ENCODE data around the gene UQCR10. TPM values are rescaled to one million over a fixed set of nuclear protein-coding genes. Genes with fewer than 3 reads are reported as not detected.

The UQCR10 gene
- total and polyA plus RNA-seq, 8 donors, result 23.9 to 103 (median 32.6) TPM

DNA sequence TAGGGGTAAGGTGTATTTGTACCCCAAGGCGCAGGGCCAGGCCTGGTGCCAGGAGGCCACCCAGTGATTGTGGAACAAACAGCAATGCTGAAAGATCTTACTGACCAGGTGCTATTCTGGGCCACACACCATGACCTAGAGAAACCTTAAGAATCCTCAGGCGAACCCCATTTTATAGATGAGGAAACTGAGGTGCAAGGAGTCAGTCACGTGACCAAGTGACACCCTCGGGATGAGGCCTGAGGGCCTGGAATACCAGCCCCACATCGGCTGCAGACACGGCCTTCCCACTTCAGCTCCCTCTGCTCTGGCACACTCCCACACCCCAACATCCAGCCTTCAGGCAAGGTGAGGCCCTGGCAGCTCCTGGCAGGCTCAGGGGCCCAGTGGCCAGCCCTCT is 34.3 kb upstream of the UQCR10 start:
- Histone ChIP-seq H3K27ac (no peak overlapping the region), H3K4me1 (no peaks in the 10 kb centered on the region), H3K27me3 (no peaks in the 10 kb centered on the region), H3K4me3 (no peak overlapping the region), H3K36me3 (peaks cover 0 to 5% (median 0%) of the 10 kb centered on the region in 3 donors), H3K9me3 (no peaks in the 10 kb centered on the region)
- ATAC-seq (no peak), FAIRE-seq (no peak), DNase-seq (no peak)
- intact Hi-C loops (cut with DNase I), result no loop called here
- WGBS, 2 donors, result 88 to 96% methylated on average over 5 to 6 of the region's 6 CpGs
- TF ChIP-seq, protein P1, sequence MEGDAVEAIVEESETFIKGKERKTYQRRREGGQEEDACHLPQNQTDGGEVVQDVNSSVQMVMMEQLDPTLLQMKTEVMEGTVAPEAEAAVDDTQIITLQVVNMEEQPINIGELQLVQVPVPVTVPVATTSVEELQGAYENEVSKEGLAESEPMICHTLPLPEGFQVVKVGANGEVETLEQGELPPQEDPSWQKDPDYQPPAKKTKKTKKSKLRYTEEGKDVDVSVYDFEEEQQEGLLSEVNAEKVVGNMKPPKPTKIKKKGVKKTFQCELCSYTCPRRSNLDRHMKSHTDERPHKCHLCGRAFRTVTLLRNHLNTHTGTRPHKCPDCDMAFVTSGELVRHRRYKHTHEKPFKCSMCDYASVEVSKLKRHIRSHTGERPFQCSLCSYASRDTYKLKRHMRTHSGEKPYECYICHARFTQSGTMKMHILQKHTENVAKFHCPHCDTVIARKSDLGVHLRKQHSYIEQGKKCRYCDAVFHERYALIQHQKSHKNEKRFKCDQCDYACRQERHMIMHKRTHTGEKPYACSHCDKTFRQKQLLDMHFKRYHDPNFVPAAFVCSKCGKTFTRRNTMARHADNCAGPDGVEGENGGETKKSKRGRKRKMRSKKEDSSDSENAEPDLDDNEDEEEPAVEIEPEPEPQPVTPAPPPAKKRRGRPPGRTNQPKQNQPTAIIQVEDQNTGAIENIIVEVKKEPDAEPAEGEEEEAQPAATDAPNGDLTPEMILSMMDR (IDR thresholded peaks at IDR 0.05), result no peak

DNA sequence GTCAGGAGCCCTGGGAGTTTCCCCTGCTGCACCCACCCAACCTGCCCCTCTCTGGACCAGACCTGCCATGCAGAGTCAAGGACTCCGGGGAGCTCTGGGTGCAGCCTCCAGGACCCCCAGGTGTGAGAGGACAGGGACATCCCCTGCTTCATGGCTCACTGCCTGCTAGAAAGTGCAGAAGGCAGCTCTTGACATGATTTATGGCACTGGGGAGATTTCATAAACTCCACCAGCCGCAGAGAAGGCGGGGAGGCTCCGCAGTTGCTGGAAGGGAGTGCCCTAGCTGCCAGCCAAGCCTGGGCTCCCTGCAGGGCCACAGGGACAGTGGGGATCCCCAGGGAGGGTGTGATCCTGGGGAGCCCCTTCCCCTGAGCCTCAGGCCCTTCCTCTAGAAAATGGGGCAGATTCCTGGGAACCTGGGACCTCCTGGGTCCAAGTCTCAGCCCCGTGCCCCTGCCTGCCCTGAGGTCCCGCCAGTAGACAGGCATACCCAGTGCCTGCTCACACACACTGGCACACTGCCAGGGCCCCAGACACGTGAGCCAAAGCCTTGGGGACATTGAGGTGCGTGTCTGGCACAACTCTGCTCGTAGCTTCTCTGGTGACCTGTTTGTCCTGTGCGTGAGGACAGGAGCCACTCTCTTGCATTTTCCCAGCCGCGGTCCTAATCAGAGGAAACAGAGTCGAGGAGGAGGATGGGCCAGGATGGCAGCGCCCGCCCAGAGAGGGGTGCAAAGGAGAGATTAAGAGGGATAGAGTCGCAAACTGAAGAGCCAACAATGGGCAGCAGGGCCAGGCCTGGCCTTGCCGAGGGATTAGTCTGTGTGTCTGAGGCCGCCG is 33.6 kb upstream of the UQCR10 start:
- no peak overlapping the region for H3K4me3 ChIP-seq
- DNase-seq, result peak in 4 of 6 donors; percentile 41 to 76 (median 66)
- no peak for FAIRE-seq
- H3K27me3 ChIP-seq, result no peaks in the 10 kb centered on the region
- H3K27ac ChIP-seq, result peak overlapping the region in 1 of 4 donors; percentile 17
- ATAC-seq, result peak; percentile 67 to 77 (median 72)
- no peaks in the 10 kb centered on the region for H3K4me1 ChIP-seq
- WGBS, 2 donors, result 60 to 65% methylated on average over 19 of the region's 19 CpGs
- peaks cover 0 to 5% (median 0%) of the 10 kb centered on the region in 3 donors for H3K36me3 ChIP-seq
- no peaks in the 10 kb centered on the region for H3K9me3 ChIP-seq
- TF ChIP-seq, protein P1 (IDR thresholded peaks at IDR 0.05), result no peak
- intact Hi-C loops (cut with DNase I), result no loop called here

DNA sequence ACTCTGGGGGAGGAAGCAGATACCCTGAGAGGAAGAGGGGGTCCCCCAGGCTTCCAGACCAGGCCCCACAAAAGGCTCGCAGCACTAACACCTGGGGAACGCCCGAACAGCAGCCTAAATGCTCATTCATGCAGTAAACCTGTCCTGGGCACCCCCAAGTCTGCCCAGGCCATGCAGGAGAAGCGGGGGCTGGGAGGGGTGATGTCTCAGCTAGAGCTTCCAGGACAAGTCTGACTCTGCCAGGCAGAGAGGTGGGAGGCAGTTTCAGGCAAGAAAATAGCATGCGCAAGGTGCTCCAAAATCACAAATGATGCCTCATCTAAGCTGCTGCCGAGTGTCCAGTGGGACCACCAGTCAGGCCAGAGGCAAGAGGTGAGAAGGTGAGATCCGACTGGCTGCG is 32.8 kb upstream of the UQCR10 start:
- Histone ChIP-seq H3K9me3 (no peaks in the 10 kb centered on the region), H3K36me3 (peaks cover 0 to 5% (median 0%) of the 10 kb centered on the region in 3 donors), H3K4me3 (no peak overlapping the region), H3K27ac (no peak overlapping the region), H3K4me1 (no peaks in the 10 kb centered on the region), H3K27me3 (no peaks in the 10 kb centered on the region)
- TF ChIP-seq, protein P1 (IDR thresholded peaks at IDR 0.05), result no peak
- intact Hi-C loops (cut with DNase I), result no loop called here
- DNase-seq (no peak), FAIRE-seq (no peak), ATAC-seq (no peak)
- WGBS, 2 donors, result 94% methylated on average over 8 of the region's 8 CpGs

DNA sequence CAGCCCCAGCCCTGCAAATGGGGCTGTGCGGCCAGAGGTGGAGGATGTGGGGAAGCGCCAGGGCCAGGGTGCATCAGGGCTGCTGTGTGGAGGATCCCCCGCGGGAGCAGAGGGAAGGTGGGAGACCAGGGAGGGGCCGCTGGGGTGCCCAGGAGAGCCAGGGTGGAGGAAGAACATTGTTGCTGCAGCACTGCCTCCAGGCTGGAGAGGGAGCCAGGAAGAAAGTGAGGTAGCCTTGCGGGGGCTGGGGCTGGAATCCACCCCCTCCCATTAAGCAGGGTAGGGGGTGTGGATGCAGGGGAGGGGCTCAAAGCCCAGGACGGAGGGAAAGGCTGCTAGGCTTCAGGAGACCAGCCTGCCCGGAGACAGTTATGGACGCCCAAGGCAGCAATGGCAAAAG is 32.3 kb upstream of the UQCR10 start:
- FAIRE-seq, result no peak
- no peak overlapping the region for H3K27ac ChIP-seq
- 78 to 87% methylated on average over 8 to 9 of the region's 9 CpGs for WGBS, 2 donors
- no peak for DNase-seq
- no peak overlapping the region for H3K4me3 ChIP-seq
- no peaks in the 10 kb centered on the region for H3K27me3 ChIP-seq
- TF ChIP-seq, protein P1 (IDR thresholded peaks at IDR 0.05), result no peak
- H3K36me3 ChIP-seq, result peaks cover 0 to 5% (median 0%) of the 10 kb centered on the region in 3 donors
- no peak for ATAC-seq
- intact Hi-C loops (cut with DNase I), result no loop called here
- no peaks in the 10 kb centered on the region for H3K9me3 ChIP-seq
- H3K4me1 ChIP-seq, result no peaks in the 10 kb centered on the region

DNA sequence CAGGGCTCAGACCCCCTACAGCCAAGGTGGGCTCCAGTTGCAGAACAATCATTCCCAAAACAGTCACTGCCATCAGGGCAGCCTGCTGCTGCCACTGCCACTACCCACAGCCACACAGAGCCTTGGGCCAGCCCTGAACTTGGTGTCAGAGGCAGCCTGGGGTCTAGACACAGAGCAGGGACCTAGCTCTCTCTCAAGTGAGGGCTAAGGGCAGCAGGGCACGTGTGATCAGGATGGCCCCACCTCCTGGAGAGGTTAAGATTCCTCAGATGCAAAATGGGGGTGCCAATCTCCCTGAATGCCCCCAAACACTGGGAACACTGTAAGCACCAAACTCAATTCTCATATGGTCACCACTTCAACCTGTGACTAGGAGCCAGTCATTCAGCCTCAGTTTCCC is 31.8 kb upstream of the UQCR10 start:
- DNase-seq (peak in 1 of 6 donors; percentile 30), FAIRE-seq (no peak), ATAC-seq (no peak)
- TF ChIP-seq, protein P1 (IDR thresholded peaks at IDR 0.05), result no peak
- no peak overlapping the region for H3K27ac ChIP-seq
- no peak overlapping the region for H3K4me3 ChIP-seq
- no peaks in the 10 kb centered on the region for H3K9me3 ChIP-seq
- intact Hi-C loops (cut with DNase I), result no loop called here
- H3K27me3 ChIP-seq, result no peaks in the 10 kb centered on the region
- WGBS, 2 donors, result 67 to 79% methylated on average over 1 of the region's 1 CpG
- no peaks in the 10 kb centered on the region for H3K4me1 ChIP-seq
- H3K36me3 ChIP-seq, result peaks cover 0 to 5% (median 0%) of the 10 kb centered on the region in 3 donors

Measured in pancreas (tissue), 10 donors.